SH-SY5Y (cell line): ENCODE data around the gene TDRD9.

ENCODE experiments used
- GATA2 ChIP-seq: IDR thresholded peaks from 2 replicates; pipeline ENCODE4 v1.6.1; 2011; ENCODE audit warnings: mild to moderate bottlenecking, low read depth, low read length
- GATA3 ChIP-seq: IDR thresholded peaks from 2 replicates; pipeline ENCODE4 v1.6.1; 2011; ENCODE audit warnings: low read depth, mild to moderate bottlenecking, low read length, moderate library complexity

Gene TDRD9

DNA sequence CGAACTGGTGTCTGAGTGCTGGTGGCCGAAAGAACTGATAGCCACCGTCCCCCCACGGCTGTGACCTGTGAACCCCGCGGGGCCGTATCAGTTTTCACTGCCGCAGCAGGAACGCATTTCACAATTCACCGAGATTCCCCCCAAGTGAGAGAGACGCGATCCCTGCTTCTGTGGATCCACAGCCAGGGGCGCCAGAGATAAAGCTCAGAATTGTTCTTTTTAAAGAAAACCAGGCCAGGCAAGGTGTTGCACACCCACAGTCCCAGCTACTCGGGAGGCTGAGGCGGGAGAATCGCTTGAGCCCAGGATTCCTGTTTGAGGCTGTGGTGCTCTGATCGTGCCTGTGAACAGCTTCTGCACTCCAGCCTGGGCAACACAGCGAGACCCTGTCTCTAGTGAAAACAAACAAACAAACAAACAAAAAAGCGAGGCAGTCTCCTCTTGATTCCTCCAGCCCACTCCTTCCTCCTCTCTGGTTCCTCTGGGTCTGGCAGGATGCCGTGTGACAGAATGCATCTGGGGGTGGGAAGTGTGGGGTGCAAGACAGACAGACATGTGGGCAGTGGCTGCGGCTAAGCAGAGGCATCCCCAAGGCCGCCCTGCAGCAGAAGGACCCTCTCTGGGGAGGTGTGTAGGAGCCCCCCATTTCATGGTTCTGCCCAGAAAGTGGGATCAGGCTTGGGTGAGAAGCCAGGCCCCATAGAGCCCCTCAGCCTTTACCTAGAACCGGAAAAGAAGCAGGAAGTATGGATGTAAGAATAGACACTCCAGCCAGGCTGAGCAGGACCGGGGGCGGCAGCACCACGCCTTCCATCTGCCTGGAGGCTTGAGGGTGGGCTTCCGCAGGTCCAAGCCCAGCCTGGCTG lies 41.7 kb upstream of the TDRD9 start:
- TF ChIP-seq GATA3 (no peak), GATA2 (no peak)

DNA sequence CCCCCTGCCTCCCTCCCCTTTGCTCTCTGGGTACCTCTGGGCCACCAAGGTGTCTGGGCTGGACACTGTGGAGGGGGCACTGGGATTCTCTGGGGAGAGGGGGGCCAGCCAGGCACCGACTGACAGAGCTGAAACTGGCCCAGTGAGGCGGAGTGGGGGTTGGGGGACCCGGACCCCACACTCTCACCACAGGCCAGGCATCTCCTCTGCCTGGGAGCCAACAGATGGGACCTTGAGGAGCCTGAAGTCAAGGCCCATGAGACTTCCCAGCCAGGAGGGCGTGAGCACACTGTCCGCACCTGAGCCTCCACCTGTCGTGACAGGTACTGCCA lies 41.1 kb upstream of the TDRD9 start:
- TF ChIP-seq GATA2 (no peak), GATA3 (no peak)

DNA sequence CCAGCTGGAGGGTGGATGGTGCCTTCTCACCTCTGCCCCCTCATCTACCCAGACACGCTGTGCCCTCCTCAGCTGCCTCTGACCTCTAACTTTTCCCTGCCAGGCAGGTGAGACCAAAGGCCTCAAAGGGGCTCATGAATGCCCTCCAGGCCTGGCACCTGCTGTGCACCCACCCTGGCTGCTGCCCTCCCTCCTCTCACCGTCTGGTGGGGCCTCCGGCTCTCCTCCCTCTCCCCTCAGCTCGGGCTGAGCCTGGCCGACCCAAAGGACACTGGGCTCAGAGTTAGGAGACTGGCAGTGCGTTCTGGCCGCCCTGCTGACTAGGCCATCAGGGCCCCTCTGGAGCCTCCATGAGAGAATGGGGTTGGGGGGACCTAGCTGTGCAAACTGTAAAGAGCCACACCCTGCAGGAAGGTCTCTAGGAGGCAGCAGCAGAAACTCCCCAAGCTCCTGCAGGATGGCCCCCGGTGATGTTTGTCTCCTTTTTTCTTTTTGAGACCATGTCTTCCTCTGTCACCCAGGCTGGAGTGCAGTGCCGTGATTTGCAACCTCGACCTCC lies 40.6 kb upstream of the TDRD9 start:
- TF ChIP-seq GATA3 (no peak), GATA2 (no peak)

DNA sequence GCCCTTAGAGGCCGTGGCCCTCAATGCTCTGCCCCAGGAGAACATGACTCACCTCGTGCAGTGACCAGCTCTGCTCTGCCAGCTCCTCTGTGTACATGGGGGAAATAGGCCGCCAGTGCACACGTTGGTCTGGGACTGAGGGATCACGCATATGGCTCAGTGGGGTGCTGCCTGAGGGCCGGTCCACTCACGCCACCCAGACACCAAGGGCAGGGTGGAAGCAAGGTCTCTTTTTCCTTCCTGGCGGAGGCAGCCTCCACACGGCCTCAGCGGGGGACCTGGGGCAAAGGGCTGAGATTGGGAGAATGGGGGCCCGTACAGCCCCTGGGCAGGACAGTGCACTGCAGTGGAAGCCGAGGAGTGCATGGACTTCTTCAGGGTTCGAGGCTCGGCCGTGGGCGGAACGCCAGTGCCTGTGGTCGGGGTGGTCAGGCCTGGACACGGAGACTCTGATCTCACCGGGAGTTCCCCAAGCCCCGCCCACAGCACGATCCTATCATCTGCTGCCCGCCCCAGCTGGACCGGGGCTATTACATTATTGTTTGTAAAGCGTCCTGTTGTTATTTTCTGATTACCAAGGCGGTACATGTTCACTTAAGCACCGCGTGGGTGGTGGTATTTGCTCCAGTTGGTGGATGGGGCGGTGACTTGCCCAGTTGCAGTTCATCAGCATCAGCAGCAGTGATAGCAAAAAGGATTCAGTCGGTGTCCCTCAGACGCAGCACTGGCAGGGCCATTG lies 38.8 kb upstream of the TDRD9 start:
- TF ChIP-seq GATA3 (no peak), GATA2 (no peak)

DNA sequence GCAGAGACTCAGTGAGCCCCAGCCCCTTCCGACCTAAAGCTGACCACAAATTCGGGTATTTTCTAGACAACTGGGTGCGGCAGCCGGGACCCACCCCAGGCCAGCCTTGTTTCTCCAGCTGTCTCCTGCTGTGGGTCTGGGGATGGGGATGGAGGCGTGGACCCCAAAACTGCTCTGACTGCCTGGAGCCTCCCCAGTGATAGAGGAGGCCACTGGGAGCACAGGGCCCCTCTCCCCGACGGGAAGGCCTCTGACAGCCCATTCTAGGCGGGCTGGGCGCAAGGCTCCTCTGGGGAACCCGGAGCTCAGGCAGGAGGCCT lies 38.2 kb upstream of the TDRD9 start:
- TF ChIP-seq GATA2 (no peak), GATA3 (no peak)

DNA sequence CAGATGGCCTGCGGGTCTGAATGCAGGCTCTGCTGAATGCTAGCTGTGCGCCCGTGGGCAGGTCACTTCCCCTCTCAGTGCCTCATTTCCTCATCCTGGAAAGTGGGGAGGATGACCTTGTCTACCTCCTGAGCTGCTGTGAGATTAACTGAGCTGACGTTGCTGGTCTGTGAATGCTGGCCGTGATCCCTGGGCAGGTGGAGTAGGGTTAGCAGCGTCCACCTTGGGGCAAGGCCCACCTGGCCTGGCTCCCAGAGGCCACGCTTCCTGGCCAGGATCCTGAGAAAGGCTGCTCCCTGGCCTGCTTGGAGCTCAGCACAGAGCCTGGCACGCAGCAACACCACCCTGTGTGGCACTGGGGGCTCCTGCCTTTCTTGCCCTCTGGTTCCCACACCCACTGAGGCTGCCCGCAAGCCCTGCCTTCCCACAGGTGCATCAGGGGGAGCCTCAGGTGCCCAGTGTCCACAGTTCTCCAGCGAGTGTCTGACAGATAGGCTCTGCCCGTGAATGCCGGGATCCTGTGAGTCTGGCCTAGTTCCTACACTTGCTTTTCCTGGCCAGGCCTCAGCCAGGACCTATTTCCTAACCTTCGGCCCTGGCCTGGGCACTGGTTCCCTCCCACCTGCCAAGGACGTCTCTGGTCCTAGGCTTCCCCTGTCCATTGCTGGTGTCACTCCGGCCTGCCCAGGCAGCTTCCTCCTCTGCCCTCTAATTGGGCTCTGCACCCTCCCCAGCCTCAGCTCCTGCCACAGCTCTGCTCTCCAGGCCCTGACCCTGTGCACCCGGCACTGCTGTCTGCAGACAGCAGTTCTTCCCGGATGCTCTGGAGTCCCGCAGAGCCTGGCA lies 37.2 kb upstream of the TDRD9 start:
- TF ChIP-seq GATA3 (no peak), GATA2 (no peak)

DNA sequence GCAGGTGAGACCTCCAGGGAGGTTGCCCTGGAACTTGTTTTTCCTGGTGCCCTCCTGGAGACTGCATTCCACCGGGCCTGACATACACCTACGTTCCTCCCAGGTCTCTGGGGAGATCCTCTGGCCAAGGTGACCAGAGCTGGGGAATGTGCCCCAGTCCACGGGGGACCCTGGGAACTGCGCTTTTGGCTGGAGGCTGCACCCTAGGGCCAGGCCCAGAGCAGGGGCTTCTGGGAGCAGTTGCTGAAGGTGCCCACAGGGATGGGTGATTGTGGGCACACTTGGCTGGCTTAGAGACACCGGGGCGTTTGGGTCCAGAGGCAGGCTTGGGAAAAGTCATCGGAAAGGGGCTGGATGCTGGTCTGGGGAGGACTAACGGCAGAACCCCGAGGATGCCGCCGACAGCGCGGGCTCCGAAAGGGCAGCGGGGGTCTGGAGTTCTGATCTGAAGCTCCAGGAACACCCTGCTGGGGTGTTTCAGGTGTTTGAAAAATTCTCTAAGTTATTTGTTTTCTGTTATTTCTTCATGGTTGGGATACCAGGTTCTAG lies 36.5 kb upstream of the TDRD9 start:
- TF ChIP-seq GATA2 (no peak), GATA3 (no peak)

DNA sequence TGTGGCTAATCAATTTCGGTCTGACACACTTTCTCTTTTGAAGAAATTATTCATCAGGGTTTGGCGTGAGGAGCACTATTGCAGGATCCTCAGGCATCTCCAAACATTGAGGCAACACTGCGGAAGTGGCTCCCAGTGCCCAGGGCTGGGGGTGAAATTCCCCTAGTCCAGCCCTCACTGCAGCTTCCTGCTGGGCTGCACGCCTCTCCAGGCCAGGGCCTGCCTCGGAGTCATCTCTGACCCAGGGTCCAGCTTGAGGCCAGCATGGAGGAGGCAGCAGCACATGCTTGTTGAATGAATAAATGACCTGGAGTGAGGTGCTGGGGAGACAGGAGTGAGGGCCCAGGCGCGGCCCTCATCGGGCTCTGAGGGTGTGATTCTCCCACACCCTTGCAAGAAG lies 36.0 kb upstream of the TDRD9 start:
- TF ChIP-seq GATA3 (no peak), GATA2 (no peak)

DNA sequence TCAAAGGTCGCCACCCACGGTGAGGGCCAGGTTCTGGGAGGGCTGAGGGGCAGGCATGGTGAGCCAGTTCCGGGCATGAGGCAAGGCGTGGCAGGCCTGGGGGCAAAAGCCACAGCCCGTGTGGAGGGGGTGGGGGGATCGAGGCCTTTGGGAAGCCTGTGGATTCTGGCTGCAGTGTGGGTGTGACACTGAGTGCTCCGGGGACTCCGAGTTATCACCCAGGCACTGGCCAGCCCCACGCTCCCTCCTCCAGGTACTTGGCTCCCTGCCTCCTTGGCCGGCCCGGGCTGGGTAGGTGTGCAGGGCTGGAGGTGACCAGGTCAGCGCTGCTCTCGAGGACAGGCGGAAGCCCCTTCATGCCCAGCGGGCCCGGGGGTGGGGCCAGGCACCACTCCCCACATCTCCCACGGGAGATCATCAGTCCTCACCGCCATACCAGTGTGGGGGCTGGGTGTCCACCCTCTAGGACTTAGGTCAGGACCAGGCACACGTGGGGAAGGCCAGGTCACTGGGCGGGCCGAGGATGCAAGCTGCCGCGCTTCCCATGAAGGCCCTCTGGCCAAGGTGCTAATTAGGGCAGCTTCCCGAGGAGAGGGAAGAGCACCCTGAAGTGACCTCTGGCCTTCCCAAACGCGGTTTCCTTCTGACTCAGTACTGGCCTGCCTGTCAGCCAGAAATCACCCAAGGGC lies 34.1 kb upstream of the TDRD9 start:
- no peak for TF ChIP-seq GATA2
- no peak for TF ChIP-seq GATA3

DNA sequence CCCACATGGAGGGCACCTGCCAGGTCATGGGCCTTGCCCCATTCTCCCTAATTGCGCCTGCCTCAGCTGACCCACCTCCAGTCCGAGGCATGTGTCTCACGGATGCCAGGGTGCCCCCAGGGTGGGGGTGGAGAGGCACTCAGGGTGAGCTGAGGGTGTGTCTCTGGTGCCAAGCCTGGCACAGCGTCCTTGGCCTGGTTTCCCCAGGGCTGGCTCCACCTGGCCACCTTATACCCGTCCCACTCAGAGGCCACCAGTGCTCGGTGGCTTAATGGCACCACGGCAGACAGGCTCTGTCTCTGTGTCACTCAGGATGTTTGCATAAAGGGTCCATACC lies 33.6 kb upstream of the TDRD9 start:
- TF ChIP-seq GATA3, result no peak
- no peak for TF ChIP-seq GATA2

DNA sequence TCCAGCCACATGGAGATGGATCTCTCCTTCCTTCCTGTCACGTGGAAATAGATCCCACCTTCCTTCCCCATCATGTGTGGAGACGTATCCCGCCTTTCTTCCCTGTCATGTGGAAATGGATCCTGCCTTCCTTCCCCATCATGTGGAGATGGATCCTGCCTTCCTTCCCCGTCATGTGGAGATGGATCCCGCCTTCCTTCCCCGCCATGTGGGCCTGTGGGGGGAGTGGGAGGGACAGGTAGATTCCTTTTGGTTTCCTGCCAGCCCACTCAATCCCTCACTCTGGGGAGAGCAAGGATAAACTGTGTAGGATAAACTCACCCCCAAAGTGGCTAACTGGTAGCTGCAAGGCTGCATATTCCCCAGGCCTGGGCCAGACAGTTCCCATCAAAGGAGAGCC lies 31.7 kb upstream of the TDRD9 start:
- TF ChIP-seq GATA3 (no peak), GATA2 (no peak)

DNA sequence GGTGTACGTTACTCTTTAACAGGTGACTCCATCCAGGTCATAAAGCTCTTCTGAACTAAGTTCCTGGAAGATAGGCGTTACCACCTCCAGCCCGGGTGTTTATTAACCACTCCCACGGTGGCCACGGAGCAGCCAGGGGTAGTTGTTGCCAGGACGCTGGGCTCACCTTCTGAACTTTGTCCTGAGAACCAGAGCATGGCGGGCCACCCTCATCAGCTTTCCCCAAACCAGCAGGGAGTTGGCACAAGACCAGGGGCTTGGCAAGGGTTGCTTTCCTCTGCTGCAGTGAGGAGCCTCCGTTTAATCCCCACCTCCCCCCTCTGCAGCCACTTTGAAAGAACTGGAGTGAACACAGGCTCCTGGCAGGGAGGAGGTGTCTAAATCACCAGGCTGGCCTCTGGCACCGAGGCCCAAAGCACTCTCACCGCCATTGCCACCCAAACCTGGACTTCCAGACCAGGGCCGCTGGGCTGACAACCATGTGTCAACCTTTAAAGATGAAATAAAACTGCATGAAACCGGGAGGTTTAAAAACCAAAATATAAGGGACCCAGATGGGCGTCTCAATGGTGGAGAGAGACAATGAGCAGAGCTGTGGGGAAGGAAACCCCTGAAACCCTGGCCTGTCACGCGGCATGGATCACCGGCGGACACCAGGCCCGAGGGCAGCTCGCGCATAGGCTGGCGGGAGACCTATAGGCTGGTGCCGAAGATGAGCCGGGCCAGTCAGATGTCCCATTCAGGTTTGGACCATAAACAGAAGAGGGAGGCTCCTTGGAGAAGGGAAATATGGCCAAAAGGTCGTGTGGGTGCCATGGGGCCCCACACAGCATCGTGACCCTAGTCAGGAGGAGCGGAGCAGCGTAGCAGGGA lies 30.9 kb upstream of the TDRD9 start:
- TF ChIP-seq GATA2, result no peak

DNA sequence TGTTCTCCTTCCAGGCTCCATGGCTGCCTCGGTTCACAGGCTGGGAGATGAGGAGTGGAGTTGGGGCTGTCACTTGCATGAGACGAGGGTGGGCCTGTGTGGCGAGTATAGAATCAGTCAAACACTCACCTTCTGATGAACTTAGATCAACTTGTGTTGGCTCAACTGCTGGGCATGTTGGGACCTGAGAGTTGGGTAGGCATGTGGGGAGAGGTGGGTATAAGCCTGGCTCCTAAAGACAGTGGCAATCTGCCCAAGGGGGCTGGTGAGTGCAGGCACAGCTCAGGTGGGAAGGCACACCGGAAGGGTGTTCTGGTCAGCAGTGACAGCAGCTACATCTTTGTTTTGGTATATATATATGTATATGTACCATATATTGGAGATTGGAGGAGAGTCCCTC lies 30.1 kb upstream of the TDRD9 start:
- TF ChIP-seq GATA2 (no peak), GATA3 (no peak)

DNA sequence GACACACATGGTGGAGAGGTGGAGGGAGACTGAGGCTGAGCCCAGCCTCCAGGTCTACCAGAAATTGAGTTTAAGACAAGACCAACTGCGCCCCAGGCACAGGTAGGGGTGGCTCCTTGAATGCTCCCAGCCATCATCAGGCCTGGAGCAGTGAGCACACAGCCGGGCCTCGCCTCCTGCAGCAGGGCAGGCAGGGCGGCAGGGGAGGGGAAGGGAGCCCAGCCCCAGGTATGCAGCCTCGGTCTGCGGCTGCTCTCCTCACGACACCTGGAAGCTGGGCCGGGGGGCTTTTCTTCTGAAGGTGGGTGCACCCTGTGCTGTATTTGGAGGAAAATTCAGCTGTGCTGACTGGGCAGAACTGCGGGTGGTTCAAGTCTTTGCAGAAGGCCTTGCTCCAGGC lies 29.5 kb upstream of the TDRD9 start:
- TF ChIP-seq GATA2, result no peak
- no peak for TF ChIP-seq GATA3
